DMS53 treated with DMSO at 0.1 percent for 48 hours (cell line): ENCODE measurements around the gene SLC9A9.

Experiments used
- DNase-seq: peaks from one replicate; lab custom pipeline; 2025; ENCODE audit not compliant: unreplicated experiment; lab: John Stamatoyannopoulos, UW

Gene SLC9A9

DNA sequence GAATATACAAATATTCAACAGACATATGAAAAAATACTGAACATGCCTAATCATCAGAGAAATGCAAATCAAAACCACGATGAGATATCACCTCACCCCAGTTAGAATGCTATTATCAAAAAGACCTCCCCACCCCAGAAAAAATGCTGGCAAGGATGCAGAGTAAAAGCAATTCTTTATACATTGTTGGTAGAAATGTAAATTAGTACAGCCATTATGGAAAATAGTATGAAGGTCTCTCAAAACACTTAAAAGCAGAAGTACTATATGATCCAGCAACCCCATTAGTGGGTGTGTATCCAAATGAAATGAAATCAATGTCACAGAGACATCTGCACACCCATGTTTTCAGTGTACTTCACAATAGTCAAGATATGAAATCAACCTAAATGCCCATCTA lies 420.0 kb downstream of the SLC9A9 start:
- DNase-seq: no peak

- no peak for DNase-seq
These were observed 420.6 kb downstream of the SLC9A9 start for GRCh38 chr3:143427631-143428030.

- no peak for DNase-seq
These were observed 423.4 kb downstream of the SLC9A9 start for GRCh38 chr3:143424874-143425273.

DNA sequence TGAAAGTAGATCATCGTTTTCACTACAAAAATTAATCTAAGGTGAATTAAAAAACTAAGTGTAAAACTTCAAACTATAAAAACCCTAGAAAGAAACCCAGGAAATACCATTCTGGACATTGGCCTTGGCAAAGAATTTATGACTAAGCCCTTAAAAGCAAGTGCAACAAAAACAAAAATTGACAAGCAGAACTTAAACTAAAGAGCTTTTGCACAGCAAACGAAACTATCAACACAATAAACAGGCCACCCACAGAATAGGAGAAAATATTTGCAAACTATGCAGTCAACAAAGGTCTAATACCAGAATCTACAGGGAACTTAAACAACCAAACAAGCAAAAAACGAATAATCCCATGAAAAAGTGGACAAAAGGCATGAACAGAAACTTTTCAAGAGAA lies 426.7 kb downstream of the SLC9A9 start:
- no peak for DNase-seq

DNA sequence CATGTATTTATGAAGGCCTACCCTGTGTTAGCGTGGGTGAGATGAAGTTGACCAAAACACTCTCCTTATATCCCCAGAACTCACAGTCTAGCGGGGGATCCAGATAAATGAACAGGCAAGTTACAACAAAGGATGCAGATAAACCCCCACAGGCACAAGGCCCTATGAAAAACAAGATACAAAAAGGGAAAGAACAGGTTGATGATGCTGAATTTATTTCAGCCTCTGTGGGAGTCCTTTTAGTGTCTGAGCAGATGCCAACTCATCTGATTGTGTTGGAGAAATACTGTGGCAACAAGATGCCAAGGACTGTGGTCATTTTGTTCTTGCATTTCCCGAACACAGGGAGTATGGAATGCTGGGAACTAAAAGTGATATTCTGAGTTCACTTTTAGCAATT lies 428.7 kb downstream of the SLC9A9 start:
- DNase-seq: no peak

- no peak for DNase-seq
These were observed 429.9 kb downstream of the SLC9A9 start for GRCh38 chr3:143418391-143418790.

DNA sequence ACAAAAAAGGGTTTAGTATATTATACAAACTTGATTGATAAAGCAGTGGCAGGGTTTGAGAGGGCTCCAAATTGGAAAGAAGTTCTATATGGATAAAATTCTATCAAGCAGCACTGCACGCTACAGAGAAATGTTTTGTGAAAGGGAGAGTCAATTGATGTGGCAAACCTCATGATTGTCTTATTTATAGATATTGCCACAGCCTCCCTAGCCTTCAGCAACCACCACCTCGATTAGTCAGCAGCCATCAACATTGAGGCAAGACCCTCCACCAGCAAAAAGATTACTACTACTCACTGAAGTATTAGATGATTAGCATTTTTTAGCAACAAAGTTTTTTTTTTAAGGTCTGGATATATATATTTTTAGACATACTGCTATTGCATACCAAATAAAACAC lies 432.0 kb downstream of the SLC9A9 start:
- no peak for DNase-seq

DNA sequence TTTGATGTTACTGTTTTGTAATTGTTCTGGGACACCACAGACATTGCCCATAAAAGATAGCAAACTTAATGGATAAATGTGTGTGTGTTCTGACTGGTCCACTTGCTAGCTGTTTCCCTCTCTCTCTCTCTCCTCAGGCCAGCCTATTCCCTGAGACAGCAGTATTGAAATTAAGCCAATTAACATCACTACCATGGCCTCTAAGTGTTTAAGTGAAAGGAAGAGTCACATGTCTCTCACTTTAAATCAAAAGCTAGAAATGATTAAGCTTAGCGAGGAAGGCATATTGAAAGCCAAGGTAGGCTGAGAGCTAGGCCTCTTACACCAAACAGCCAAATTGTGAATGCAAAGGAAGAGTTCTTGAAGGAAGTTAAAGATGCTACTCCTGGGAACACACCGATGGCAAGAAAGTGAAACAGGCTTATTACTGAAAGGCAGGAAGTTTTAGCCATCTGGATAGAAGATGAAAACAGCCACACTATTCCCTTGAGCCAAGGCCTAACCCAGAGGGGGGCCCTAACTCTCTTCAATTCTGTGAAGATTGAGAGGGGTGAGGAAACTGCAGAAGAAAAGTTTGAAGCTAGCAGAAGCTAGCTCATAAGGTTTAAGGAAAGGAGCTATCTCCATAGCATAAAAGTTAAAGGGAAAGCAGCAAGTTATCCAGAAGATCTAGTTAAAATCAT lies 433.6 kb downstream of the SLC9A9 start:
- DNase-seq: no peak

- no peak for DNase-seq
These were observed 434.9 kb downstream of the SLC9A9 start for GRCh38 chr3:143413372-143413771.

- no peak for DNase-seq
These were observed 436.2 kb downstream of the SLC9A9 start for GRCh38 chr3:143412084-143412483.

DNA sequence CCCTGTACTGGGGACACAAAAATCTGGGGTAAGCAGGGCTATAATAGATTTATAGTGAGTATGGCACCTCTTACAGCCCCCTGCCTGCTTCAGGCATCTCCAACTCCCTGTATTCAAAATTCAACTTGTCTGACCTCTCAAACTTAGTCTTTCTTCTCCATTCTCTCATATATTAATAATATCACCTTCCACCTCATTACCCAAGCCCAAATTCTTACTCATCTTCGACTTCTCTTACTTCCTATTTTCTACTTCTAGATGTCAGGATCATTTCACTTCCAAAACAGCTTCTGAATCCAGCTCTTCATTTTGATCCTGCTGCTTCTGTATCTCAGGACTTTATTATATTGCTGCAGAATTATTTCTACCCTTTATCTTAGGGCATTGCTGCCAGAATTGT lies 438.0 kb downstream of the SLC9A9 start:
- DNase-seq: no peak

DNA sequence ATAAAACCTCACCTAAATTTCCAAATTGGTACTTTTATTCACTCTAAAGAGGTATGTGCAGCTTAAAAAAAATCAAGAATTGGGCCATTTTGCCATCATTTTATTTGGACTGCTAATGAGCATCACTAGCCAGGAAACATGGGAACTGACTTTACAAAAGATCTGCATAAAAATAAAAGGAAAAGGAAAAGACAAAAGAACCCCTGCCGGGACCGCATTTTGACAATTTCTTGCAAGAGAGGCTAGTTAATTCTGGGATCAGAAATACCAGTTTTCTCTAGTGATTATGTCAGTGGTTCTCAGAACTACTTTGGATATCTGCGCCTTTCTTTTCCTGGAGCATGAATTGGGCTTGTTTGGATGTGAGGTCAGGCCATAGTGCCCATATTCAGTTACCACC lies 439.5 kb downstream of the SLC9A9 start:
- no peak for DNase-seq

DNA sequence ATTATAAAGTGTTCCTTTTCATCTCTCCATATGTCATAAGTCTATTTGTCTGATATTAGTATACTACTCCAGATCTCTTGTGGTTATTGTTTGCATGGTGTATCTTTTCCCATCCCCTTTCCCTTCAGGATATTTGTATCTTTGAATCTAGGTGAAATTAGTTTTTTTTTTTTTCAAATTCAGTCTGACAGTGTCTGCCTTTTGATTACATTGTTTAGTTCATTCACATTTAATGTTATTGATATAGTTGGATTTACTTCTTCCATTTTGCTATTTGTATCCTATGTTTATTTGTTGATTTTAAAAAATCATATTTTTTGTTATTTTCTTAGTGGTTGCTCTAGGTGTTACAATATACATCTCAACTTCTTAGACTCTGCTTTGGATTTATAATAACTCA lies 445.7 kb downstream of the SLC9A9 start:
- DNase-seq: no peak

DNA sequence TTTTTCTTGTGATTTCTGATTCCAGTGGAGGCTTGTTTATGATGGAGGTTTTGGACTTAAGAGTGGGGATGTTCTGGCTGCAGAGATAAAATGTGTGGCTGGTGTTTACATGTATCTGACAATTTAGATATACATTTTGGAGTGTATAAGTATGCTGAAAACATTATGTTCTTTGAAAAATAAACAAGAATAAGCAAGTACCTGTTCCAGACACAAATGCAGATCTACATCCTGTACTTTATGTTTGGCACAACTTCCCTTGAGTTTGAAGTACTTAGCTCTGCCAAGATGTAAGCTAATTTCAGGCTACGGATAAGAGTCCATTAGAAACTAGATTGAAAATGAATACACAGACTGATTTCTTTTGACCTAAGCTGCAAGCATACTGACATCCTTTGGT lies 451.5 kb downstream of the SLC9A9 start:
- DNase-seq: no peak

DNA sequence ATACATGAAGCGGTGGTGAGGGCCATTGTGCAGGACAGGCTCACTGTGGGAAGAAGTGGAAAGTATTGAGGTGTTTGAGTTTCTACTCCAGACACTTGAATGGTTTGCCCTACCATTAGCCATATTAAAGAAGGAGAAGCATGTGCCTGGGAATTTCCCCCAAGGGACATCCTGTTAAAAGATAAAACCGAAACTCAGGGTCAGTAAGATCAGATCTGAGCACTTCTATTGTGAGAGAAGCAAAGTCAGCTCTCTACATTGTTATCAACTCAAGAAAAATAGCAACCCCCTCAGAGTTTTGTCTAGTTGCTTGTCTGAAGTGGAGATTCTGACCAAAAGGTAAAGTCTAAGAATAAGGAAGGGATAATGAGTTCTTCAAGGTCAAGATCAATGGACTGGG lies 458.9 kb downstream of the SLC9A9 start:
- no peak for DNase-seq

DNA sequence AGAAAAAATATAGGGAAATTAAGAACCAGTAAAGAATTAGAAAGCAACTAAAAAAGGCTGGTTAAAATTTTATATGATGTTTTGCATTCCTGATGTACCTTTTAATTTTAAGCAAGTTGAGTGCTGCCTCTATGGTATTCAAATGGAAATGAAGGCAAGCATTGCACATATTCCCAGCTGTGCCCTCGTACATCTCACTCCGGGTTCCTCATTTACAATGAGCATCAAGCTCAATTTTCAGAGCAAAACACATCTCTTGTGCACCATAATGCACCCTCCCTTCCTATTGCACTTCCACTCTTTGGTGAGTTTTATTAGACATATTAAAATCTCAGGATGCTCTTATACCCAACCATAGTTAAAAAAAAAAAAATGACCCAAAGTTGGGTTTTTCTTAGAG lies 460.8 kb downstream of the SLC9A9 start:
- DNase-seq: no peak

- DNase-seq: no peak
These were observed 464.2 kb downstream of the SLC9A9 start for GRCh38 chr3:143384076-143384475.

GRCh38 chr3:143383421-143383820 lies 464.8 kb downstream of the SLC9A9 start:
- DNase-seq: no peak

DNA sequence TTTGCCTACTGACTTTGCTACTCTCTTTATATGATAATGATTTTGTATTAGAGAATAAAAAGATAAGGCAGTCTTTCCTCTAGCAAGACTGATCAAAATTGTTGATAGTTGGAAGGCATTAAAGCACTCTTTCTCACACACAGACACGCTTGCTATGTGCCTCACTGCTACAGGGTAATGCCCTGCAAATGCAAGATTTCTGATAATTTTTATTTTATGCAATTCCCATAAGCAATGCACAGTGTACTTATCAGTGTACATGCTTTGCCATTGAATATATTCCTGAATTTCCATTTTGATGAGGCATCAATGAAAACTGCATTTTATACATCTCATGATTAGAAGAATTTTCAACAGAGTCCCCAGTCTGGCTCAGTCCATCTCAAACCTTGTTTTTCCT lies 465.5 kb downstream of the SLC9A9 start:
- no peak for DNase-seq

GRCh38 chr3:143380449-143380848 lies 467.8 kb downstream of the SLC9A9 start:
- no peak for DNase-seq

- DNase-seq: no peak
These were observed 472.6 kb downstream of the SLC9A9 start for GRCh38 chr3:143375698-143376097.

DNA sequence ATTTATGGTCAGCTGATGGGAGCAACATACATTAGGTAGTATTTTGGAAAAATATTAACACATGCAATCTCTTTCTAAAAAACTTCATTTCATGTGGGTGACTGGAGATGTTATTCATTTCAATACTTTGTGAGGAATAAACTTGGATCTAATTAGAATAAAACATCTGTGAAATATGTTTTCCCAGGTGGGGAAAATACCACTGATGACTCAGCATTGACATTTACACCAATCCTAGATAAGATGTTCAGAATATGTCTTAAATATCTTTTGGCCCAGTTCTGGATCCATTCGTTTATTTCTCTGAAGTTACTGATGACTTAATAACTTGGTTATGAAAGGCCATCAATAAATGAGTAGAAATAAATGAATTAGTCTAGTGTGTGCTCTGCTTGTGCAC lies 481.1 kb downstream of the SLC9A9 start:
- no peak for DNase-seq

GRCh38 chr3:143366672-143367071 lies 481.6 kb downstream of the SLC9A9 start:
- DNase-seq: no peak

- DNase-seq: no peak
These were observed 484.3 kb downstream of the SLC9A9 start for GRCh38 chr3:143363949-143364348.
